ENCODE measurements around the gene MCRIP1.

The MCRIP1 gene

GRCh38 chr17:81833160-81833920 lies at the start of gene MCRIP1:
Gene MCRIP1 (minus strand): TSS chr17:81833291. CDS start chr17:81824506, 8,785 bp downstream.
- DNase-seq (ENCODE audit: low read depth) = peak; percentile 93

GRCh38 chr17:81879121-81879520 lies 46.0 kb upstream of the MCRIP1 start:
- DNase-seq (ENCODE audit: low read depth) = no peak

GRCh38 chr17:81878294-81878693 lies 45.2 kb upstream of the MCRIP1 start:
- no peak for DNase-seq (ENCODE audit: low read depth)

- DNase-seq (ENCODE audit: low read depth) = no peak
These were observed 44.5 kb upstream of the MCRIP1 start for GRCh38 chr17:81877569-81877968.

- peak; percentile 91 for DNase-seq (ENCODE audit: low read depth)
These were observed 38.5 kb upstream of the MCRIP1 start for GRCh38 chr17:81871387-81872230.

GRCh38 chr17:81870981-81871386 lies 37.9 kb upstream of the MCRIP1 start, which contains the start of gene ARHGDIA:
Gene ARHGDIA (minus strand): TSS chr17:81871337. CDS start chr17:81869930, 1,407 bp downstream.
- DNase-seq (ENCODE audit: low read depth) = no peak

- DNase-seq (ENCODE audit: low read depth) = no peak
These were observed 37.3 kb upstream of the MCRIP1 start for GRCh38 chr17:81870131-81870980.

GRCh38 chr17:81869221-81870130 lies 36.4 kb upstream of the MCRIP1 start:
- DNase-seq (ENCODE audit: low read depth) = no peak

GRCh38 chr17:81868674-81869220 lies 35.7 kb upstream of the MCRIP1 start:
- peak; percentile 93 for DNase-seq (ENCODE audit: low read depth)

- no peak for DNase-seq (ENCODE audit: low read depth)
These were observed 35.0 kb upstream of the MCRIP1 start for GRCh38 chr17:81867991-81868673.

- peak; percentile 73 for DNase-seq (ENCODE audit: low read depth)
These were observed 34.3 kb upstream of the MCRIP1 start for GRCh38 chr17:81867170-81867990.

- no peak for DNase-seq (ENCODE audit: low read depth)
These were observed 33.5 kb upstream of the MCRIP1 start for GRCh38 chr17:81866440-81867169.

- DNase-seq (ENCODE audit: low read depth) = no peak
These were observed 32.8 kb upstream of the MCRIP1 start for GRCh38 chr17:81865733-81866439.

- no peak for DNase-seq (ENCODE audit: low read depth)
These were observed 32.3 kb upstream of the MCRIP1 start for GRCh38 chr17:81865358-81865732.

- DNase-seq (ENCODE audit: low read depth) = no peak
These were observed 31.0 kb upstream of the MCRIP1 start for GRCh38 chr17:81863833-81864768.

GRCh38 chr17:81863123-81863675 lies 30.1 kb upstream of the MCRIP1 start:
- peak; percentile 57 for DNase-seq (ENCODE audit: low read depth)

All from fibroblast of gingiva (primary cell).